ENCODE data around the gene SLC22A4.

The SLC22A4 gene

DNA sequence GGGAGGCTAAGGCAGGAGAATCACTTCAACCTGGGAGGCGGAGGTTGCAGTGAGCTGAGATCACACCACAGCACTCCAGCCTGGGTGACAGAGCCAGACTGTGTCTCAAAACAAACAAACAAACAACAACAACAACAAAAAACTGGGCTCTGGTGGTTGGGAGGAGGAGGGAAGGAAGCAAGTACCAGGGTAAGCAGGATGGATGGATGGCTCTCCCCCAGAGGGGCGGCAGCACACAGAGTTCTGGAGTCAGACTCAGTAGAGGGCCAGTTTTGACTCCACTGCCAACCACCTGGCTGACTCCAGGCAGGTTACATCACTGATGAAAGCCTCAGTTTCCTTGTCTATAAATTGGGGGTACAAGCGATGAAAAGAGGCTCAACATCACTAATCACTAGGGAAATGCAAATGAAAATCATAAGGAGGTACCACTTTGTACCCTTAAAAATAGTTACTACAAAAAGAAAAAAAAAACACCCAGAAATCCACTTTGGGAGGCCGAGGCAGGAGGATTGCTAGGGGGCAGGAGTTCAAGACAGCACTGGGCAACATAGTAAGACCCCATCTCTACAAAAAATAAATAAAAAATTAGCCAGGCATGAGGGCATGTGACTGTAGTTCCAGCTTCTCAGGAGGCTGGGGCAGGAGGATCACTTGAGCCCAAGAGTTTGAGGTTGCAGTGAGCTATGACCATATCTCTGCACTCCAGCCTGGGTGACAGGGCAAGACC, 3.2 kb downstream of the SLC22A4 start:
- DNase-seq (ENCODE audit: low spot score in 2 of 2), result no peak
- Mint-ChIP-seq H3K9me3 (no peaks in the 10 kb centered on the region), H3K36me3 (no peaks in the 10 kb centered on the region), H3K27ac (no peak overlapping the region), H3K27me3 (peaks cover 22% of the 10 kb centered on the region), H3K4me1 (peaks cover 11% of the 10 kb centered on the region), H3K4me3 (no peak overlapping the region)
- ATAC-seq (ENCODE audit: low read depth), result no peak

DNA sequence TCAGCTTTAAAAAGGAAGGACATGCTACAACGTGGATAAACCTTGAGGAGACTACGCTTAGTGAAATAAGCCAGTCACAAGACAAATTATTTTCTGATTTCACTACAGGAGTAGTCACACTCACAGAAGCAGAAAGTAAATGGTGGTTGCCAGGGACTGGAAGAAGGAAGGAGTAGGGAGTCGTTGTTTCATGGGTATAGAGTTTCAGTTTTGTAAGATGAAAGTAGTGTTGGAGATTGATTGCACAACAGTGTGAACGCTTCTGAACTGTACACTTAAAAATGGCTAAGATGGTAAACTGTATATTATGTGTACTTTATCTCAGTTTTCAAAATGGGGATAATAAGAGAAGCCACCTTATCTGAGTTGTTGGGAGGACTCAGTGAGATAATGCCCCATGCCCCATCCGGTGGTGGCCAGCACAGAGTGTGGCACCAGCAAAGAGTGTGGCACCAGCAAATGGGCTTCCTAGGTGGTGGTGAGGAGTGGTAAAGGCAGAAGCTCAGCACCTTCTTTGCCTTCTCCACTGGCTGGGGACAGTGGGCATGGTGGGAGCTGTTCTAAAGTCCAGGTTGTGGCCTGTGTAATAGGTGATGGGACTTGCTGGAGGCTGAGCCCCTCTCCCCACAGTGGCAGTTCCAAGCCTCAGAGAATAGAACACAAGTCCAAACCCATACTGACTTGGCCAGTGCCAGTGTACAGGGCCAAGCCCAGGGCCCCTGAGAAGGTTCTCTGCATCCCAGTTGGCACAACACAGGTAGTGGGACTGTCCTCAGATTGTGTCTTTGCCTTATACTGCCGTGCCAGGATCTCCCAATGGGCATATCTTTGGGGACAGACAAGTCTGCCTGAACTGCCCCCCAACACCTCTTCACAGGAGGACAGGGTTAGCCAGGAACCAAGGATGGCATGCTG, 4.4 kb downstream of the SLC22A4 start:
- no peak overlapping the region for H3K27ac Mint-ChIP-seq
- no peak overlapping the region for H3K4me3 Mint-ChIP-seq
- no peaks in the 10 kb centered on the region for H3K9me3 Mint-ChIP-seq
- peaks cover 18% of the 10 kb centered on the region for H3K27me3 Mint-ChIP-seq
- no peak for DNase-seq (ENCODE audit: low spot score in 2 of 2)
- peaks cover 8% of the 10 kb centered on the region for H3K4me1 Mint-ChIP-seq
- ATAC-seq (ENCODE audit: low read depth), result no peak
- no peaks in the 10 kb centered on the region for H3K36me3 Mint-ChIP-seq

- Mint-ChIP-seq H3K27ac (no peak overlapping the region), H3K36me3 (peaks cover 4% of the 10 kb centered on the region), H3K4me1 (peaks cover 3% of the 10 kb centered on the region)
These were observed 5.7 kb downstream of the SLC22A4 start for GRCh38 chr5:132299917-132300316.

DNA sequence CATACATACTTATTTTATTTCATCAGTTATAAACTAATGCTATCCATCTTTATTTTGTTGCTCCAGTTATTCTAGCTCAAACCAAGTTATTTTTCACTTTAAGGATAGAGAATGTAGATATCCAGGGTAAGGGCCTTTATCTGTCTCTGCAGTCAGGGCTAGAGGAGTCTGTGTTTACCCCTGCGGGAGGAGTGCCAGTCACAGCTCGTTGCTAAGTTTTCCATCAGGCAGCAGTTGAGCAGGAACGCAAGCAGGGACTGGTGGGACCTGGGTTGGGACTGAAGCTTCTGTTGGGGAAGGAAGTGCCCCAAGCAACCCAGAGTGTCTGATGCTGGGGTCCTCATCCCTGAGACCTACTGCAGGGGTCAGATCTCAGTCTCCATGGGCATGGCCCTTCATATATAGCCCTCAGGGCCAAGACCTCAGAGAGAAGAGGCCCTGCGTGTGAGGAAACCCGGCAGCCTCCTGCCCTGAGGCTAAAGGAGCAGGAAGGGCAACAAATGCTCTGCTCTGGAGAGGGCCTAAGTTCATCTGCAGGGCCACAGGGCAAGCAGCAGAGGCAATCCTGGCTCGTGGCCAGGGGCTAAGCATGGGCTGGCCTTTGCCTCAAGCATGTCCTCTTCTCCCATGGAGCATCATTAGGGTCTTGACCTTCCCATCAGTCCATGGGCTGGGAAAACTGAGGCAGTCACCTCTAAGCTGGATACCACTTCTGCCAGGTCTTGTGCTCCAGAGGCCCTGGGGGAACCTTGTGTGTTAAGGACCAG, 6.6 kb downstream of the SLC22A4 start:
- no peak overlapping the region for H3K27ac Mint-ChIP-seq
- H3K27me3 Mint-ChIP-seq, result peaks cover 8% of the 10 kb centered on the region
- peaks cover 5% of the 10 kb centered on the region for H3K9me3 Mint-ChIP-seq
- peaks cover 8% of the 10 kb centered on the region for H3K36me3 Mint-ChIP-seq
- H3K4me3 Mint-ChIP-seq, result no peak overlapping the region
- ATAC-seq (ENCODE audit: low read depth) (no peak), DNase-seq (ENCODE audit: low spot score in 2 of 2) (no peak)
- H3K4me1 Mint-ChIP-seq, result no peaks in the 10 kb centered on the region

More at GRCh38 chr5:132299917-132300316, 5.7 kb downstream of the SLC22A4 start:
- H3K27me3 Mint-ChIP-seq, result peaks cover 14% of the 10 kb centered on the region
- no peak for ATAC-seq (ENCODE audit: low read depth)
- peaks cover 1% of the 10 kb centered on the region for H3K9me3 Mint-ChIP-seq
- DNase-seq (ENCODE audit: low spot score in 2 of 2), result no peak
- no peak overlapping the region for H3K4me3 Mint-ChIP-seq

- no peak for DNase-seq (ENCODE audit: low spot score in 2 of 2)
- H3K27me3 Mint-ChIP-seq, result peaks cover 3% of the 10 kb centered on the region
- no peak overlapping the region for H3K27ac Mint-ChIP-seq
- H3K9me3 Mint-ChIP-seq, result peaks cover 5% of the 10 kb centered on the region
- no peaks in the 10 kb centered on the region for H3K4me1 Mint-ChIP-seq
- H3K4me3 Mint-ChIP-seq, result no peak overlapping the region
- peaks cover 8% of the 10 kb centered on the region for H3K36me3 Mint-ChIP-seq
- ATAC-seq (ENCODE audit: low read depth), result no peak
These were observed 7.4 kb downstream of the SLC22A4 start for GRCh38 chr5:132301344-132302271.

DNA sequence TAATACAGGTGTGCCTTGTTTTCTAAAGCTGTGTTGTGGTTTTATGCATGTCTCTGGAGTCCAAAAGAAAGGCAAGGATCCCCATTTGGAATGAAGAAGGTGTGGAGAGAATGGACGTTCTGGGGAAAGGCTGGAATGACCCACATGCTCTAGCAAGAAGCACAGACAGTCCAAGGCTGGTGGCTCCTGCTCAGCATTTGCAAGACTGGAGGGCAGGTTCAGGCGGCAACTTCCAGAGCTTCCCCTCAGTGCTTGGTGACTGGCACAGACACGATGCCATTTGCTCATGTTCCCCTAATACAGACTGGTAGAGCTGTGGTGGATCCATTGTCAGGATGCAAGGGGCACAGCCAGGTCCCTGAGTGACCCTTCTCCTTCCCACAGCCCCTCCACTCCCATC, 8.2 kb downstream of the SLC22A4 start:
- Mint-ChIP-seq H3K27ac (no peak overlapping the region), H3K36me3 (peaks cover 8% of the 10 kb centered on the region), H3K9me3 (peaks cover 5% of the 10 kb centered on the region), H3K4me1 (no peaks in the 10 kb centered on the region), H3K4me3 (no peak overlapping the region), H3K27me3 (no peaks in the 10 kb centered on the region)
- DNase-seq (ENCODE audit: low spot score in 2 of 2) (no peak), ATAC-seq (ENCODE audit: low read depth) (no peak)

DNA sequence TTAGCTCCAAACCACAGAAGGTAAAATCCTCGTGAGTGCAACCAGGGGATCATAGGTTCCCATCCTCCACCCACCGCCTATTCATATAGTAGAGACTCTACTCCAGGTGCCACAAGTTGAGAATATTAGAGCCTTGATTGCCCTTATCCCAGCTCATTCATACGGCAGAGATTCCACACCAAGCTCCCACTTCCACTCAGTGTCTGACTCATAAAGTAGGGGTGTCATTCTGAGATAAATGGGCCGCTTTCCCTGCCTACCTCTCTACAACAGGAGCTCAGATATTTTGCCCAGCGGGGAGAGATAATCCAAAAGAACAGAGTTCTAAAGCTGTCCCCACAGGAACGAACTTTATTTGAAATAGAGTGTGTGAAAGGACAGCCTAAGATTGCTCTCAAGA, 9.4 kb downstream of the SLC22A4 start:
- Mint-ChIP-seq H3K36me3 (peaks cover 8% of the 10 kb centered on the region), H3K9me3 (peaks cover 5% of the 10 kb centered on the region), H3K4me1 (no peaks in the 10 kb centered on the region), H3K27me3 (no peaks in the 10 kb centered on the region), H3K4me3 (no peak overlapping the region), H3K27ac (no peak overlapping the region)
- ATAC-seq (ENCODE audit: low read depth), result no peak
- DNase-seq (ENCODE audit: low spot score in 2 of 2), result no peak

DNA sequence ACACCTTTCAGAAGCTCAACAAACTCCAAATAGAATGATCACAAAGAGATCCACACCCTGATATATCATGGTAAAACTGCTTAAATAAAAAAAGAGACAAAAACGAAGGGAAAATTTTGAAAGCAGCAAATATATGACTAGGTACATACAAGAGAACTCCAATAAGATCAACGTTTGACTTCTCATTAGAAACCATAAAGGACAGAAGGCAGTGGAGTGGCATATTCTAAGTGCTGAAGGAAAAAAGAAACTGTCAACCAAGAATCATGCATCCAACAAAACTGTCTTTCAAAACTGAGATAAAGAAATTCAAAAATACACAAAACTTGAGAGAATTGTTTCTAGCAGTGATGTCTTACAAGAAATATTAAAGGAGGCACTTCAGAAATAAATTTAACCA, 11.2 kb downstream of the SLC22A4 start:
- ATAC-seq (ENCODE audit: low read depth) (no peak), DNase-seq (ENCODE audit: low spot score in 2 of 2) (no peak)
- Mint-ChIP-seq H3K27me3 (no peaks in the 10 kb centered on the region), H3K36me3 (peaks cover 8% of the 10 kb centered on the region), H3K4me3 (no peak overlapping the region), H3K9me3 (peaks cover 5% of the 10 kb centered on the region), H3K4me1 (no peaks in the 10 kb centered on the region), H3K27ac (no peak overlapping the region)

DNA sequence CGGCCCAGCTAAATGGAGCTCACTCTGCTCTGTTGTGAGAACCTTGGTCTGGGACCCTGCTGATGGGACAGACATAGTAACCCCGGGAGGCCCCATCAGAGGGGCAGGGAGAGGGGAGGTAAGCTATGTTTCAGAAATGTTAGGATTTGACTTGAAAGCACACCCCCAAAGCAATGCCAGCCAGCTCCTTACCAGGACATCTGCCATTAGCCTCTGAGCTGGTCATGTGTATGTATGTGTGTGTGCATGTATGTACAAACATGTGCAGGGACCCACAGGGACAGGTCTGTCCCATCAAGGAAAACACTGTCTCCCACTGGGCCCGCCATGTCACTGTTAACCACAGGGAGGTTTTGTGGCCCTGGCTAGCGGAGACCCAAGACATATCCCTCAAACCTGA, 14.5 kb downstream of the SLC22A4 start:
- H3K27me3 Mint-ChIP-seq, result no peaks in the 10 kb centered on the region
- no peaks in the 10 kb centered on the region for H3K4me1 Mint-ChIP-seq
- no peak for DNase-seq (ENCODE audit: low spot score in 2 of 2)
- no peak overlapping the region for H3K4me3 Mint-ChIP-seq
- no peak overlapping the region for H3K27ac Mint-ChIP-seq
- no peak for ATAC-seq (ENCODE audit: low read depth)
- H3K9me3 Mint-ChIP-seq, result peaks cover 5% of the 10 kb centered on the region
- peaks cover 9% of the 10 kb centered on the region for H3K36me3 Mint-ChIP-seq

- Mint-ChIP-seq H3K4me3 (no peak overlapping the region), H3K4me1 (no peaks in the 10 kb centered on the region), H3K36me3 (peaks cover 8% of the 10 kb centered on the region), H3K9me3 (peaks cover 4% of the 10 kb centered on the region), H3K27ac (no peak overlapping the region), H3K27me3 (no peaks in the 10 kb centered on the region)
- DNase-seq (ENCODE audit: low spot score in 2 of 2) (no peak), ATAC-seq (ENCODE audit: low read depth) (no peak)
These were observed 15.5 kb downstream of the SLC22A4 start for GRCh38 chr5:132309679-132310078.

- Mint-ChIP-seq H3K36me3 (peaks cover 4% of the 10 kb centered on the region), H3K27me3 (no peaks in the 10 kb centered on the region), H3K27ac (no peak overlapping the region), H3K4me1 (no peaks in the 10 kb centered on the region), H3K4me3 (no peak overlapping the region), H3K9me3 (peaks cover under 1% of the 10 kb centered on the region)
- ATAC-seq (ENCODE audit: low read depth) (no peak), DNase-seq (ENCODE audit: low spot score in 2 of 2) (no peak)
These were observed 16.1 kb downstream of the SLC22A4 start for GRCh38 chr5:132310141-132310834.

GRCh38 chr5:132313366-132313765, 19.2 kb downstream of the SLC22A4 start:
- ATAC-seq (ENCODE audit: low read depth), result no peak
- Mint-ChIP-seq H3K9me3 (no peaks in the 10 kb centered on the region), H3K36me3 (peaks cover 11% of the 10 kb centered on the region), H3K27ac (no peak overlapping the region), H3K4me1 (peaks cover 3% of the 10 kb centered on the region), H3K4me3 (no peak overlapping the region), H3K27me3 (no peaks in the 10 kb centered on the region)
- no peak for DNase-seq (ENCODE audit: low spot score in 2 of 2)

DNA sequence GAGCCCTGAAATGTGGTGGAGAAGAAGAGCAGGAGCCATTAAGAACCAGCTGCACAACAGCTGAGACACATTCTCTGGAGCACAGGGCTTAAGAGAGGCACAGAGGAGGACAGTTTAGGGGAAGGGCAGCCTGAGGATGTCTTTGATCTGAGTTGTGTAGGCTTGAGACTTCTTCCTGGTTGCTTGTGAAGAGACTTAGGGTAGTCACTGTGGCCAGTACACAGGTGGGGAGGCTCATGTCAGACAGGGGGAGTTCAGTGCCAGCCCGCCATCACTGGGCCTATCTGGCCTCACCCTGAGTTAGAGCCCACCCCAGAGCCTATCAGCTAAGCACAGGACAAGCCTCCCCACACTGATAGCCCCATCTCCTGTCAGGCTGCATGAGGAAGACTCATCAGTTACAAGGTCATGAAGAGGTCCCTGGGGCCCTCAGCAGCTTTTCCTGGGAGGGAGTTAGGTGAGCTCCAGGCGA, 19.8 kb downstream of the SLC22A4 start:
- Mint-ChIP-seq H3K4me1 (peaks cover 3% of the 10 kb centered on the region), H3K4me3 (no peak overlapping the region), H3K27ac (no peak overlapping the region), H3K27me3 (no peaks in the 10 kb centered on the region), H3K36me3 (peaks cover 11% of the 10 kb centered on the region), H3K9me3 (no peaks in the 10 kb centered on the region)
- ATAC-seq (ENCODE audit: low read depth) (no peak), DNase-seq (ENCODE audit: low spot score in 2 of 2) (no peak)

Data from memory B cell (primary cell).